Activated CD8-positive, alpha-beta memory T cell treated with anti-CD3 and anti-CD28 coated beads, Interleukin-2, amount 50 U/mL, for 24 hours (primary cell): ENCODE measurements around the gene CCDC33.

ENCODE experiments used
- DNase-seq: peaks from one replicate; pipeline ENCODE4 v3.0.0-alpha.2; 2020; ENCODE audit errors: extremely low read depth

The CCDC33 gene

GRCh38 chr15:74380361-74381189 lies 144.4 kb downstream of the CCDC33 start:
- DNase-seq: no peak

DNA sequence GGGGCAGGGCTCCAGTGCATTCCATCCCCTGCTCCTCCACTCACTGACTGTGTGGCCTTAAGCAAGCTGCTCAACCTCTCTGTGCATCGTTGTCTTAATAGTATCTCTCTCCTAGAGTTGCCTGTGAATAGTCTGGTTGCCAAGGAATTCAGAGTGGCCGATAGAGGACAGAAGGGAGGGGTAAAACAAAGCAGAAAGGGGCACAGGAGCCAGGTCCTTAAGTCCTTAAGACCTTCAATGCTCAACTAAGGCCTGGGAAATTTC lies 145.0 kb downstream of the CCDC33 start:
- DNase-seq: no peak

DNA sequence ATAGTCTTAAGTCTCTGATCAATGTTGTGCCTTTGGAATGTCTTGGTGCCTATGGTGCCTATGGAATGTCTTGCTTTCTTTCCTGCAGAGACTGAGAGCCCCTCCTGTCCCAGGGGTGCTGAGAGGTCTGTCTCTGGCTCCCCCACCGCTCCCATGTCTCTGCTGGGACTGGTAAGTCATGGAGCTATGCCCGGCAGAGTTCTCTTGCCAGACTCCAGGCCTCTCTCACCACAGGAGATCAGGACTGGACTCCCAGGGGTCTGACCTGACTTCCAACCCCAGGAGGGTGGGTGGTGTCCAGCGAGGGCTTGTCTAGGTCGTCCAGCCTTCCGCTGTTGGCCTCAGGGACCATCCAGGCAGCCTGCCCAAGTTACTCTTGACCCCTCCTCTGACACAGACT lies 145.4 kb downstream of the CCDC33 start:
- DNase-seq: no peak

DNA sequence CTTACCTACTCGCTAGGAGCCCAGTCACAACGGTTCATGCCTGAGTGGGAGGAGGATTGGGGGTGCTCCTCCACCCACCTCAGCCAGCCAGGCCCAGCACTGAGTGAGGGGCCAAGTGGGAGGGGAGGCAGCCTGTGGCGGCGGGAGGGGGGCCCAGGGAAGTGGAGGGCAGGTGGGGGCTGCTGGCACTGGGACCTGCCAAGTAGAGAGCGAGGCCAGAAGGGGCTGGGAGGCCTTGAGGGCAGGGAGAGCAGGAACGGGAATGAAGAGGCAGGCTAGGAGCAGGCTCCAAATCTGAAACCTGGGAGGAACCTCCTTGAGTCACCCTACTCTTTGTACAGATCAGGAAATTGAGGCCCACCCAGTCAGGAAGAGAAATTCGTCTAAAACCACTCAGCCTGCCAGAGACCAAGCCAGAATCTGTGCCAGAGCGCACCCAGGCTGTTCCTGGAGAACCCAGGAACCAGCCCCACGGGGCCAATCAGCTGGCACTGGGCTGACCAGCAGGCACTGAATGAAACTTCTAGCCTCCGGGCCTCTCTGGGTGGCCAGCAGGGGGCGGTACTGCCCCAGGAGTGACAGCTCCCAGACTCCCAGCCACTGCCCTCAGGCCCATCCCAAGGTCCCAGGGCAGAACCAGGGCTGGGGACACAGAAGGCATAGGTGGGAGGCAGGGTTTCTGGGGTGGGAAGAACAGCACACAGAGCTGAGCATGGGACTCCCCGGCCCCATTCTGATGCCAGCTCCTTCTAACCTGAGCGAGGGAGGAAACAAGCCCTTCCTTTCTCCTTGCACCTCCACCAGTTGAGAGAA lies 146.1 kb downstream of the CCDC33 start:
- no peak for DNase-seq

GRCh38 chr15:74383286-74383685 lies 147.2 kb downstream of the CCDC33 start:
- DNase-seq: no peak

DNA sequence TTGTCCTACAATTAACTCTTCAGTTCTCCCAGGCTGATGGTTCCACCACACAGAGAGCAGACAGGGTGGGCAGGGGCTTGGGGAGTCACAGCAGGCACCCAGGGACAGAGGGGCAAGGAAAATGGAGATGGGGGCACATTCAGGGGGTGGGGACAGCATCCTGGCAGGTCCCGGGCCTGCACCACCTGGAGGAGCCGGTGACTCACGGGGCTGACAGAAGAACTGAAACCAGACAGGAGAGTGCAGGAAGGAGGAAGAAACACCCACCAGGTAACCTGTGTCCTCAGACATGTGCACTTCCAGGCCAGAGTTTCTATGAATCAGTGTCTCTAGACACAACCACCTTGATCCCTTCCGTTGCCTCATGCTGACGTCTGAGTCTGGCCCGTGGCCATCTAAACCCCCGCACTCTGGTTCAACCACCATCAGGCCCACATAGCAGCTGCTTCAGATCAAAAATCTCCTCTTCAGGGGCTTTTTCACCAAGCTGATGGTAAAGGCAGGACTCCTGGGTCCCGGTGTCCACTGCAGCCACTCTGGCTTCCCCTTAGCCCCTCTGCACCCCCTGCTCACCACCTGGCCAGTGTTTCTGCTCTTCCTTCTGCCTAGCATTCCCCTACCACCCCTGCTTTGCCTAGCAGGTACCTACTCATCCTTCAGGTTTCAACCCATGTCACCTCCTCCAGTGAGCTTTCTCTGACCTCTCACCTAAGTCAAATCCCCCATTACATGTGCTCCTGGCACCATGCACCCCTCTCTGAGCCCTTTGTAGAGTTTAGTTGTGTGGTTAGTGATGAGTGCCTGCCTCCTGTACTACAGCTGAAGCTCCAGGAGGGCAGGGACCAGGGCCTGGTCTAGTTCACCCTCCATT lies 147.8 kb downstream of the CCDC33 start:
- no peak for DNase-seq

DNA sequence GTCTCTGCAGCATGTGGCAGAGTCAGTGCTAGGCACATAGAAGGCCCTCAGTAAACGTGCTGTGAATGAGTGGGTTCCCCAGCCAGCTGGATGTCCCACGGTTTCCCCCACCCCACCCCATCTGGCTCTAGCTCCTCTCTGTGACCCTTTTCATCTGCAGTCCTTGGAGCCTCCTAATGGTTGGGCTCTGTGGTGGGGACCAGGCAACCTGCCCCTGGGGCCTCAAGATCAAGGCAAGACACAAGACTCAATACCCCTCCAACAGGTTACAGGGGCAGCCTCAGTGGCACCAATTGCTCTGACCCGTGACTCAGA lies 148.4 kb downstream of the CCDC33 start:
- no peak for DNase-seq

- no peak for DNase-seq
Measured at GRCh38 chr15:74384881-74385643, 148.9 kb downstream of the CCDC33 start.

- DNase-seq: no peak
Measured at GRCh38 chr15:74385733-74386132, 149.6 kb downstream of the CCDC33 start.
